Fibroblast of lung (primary cell): ENCODE data around the gene SKIL. TPM values are rescaled to one million over a fixed set of nuclear protein-coding genes. Genes with fewer than 3 reads are reported as not detected.

Source experiments
- DNase-seq, 2 donors: peaks; one replicate each; pipeline versions ENCODE4 v3.0.0 to v3.0.0-alpha.2; 2010; ENCODE audit warnings: low read depth in 2 of 2
- H2AFZ ChIP-seq: 2 replicates; pipeline ENCODE4 v1.5.1; 2012; ENCODE audit warnings: low read length, control low read depth, inconsistent platforms
- H3K27ac ChIP-seq: 2 replicates; pipeline ENCODE4 v1.5.1; 2011; ENCODE audit warnings: low read length, control low read depth; ENCODE audit not compliant: insufficient read depth
- H3K27me3 ChIP-seq: 2 replicates; pipeline ENCODE4 v1.5.1; 2011; ENCODE audit warnings: mild to moderate bottlenecking, low read length; ENCODE audit not compliant: control insufficient read depth, insufficient read depth
- H3K36me3 ChIP-seq: 2 replicates; pipeline ENCODE4 v1.5.1; 2011; ENCODE audit warnings: low read length; ENCODE audit not compliant: control insufficient read depth, insufficient read depth
- H3K4me1 ChIP-seq: 2 replicates; pipeline ENCODE4 v1.5.1; 2011; ENCODE audit warnings: low read length; ENCODE audit not compliant: control insufficient read depth, insufficient read depth; ENCODE audit errors: extremely low read depth
- H3K4me2 ChIP-seq: 2 replicates; pipeline ENCODE4 v1.5.1; 2011; ENCODE audit warnings: low read length, control low read depth; ENCODE audit not compliant: insufficient read depth; ENCODE audit errors: extremely low read depth
- H3K4me3 ChIP-seq, 4 experiments: fragments of 200-600 bp in 1 of 4; sonication (generic) in 1 of 4; replicated peaks in 1 of 4; 2 replicates each; pipeline ENCODE4 v1.5.1; 2011 to 2016; ENCODE audit warnings: low read length in 4 of 4, low read depth in 3 of 4, mild to moderate bottlenecking in 3 of 4, control low read depth in 2 of 4, inconsistent platforms in 1 of 4, mixed read lengths in 1 of 4; ENCODE audit not compliant: insufficient read depth in 1 of 4; ENCODE audit errors: control extremely low read depth in 1 of 4
- H3K79me2 ChIP-seq: 2 replicates; pipeline ENCODE4 v1.5.1; 2012; ENCODE audit warnings: mild to moderate bottlenecking, low read length, inconsistent platforms; ENCODE audit not compliant: control insufficient read depth, insufficient read depth
- H3K9ac ChIP-seq: 2 replicates; pipeline ENCODE4 v1.5.1; 2011; ENCODE audit warnings: mild to moderate bottlenecking, low read length, control low read depth; ENCODE audit not compliant: insufficient read depth
- H3K9me3 ChIP-seq: 2 replicates; pipeline ENCODE4 v1.5.1; 2012; ENCODE audit warnings: low read depth, low read length; ENCODE audit not compliant: control insufficient read depth, insufficient read depth
- H4K20me1 ChIP-seq: 2 replicates; pipeline ENCODE4 v1.5.1; 2011; ENCODE audit warnings: low read length; ENCODE audit not compliant: control insufficient read depth, insufficient read depth; ENCODE audit errors: extremely low read depth
- EZH2 ChIP-seq: IDR thresholded peaks from 2 replicates; pipeline ENCODE4 v1.5.1; 2012; ENCODE audit warnings: low read length, control low read depth, mild to moderate bottlenecking; ENCODE audit errors: missing control alignments
- polyA plus RNA-seq, 2 donors: library from polyadenylated mRNA; depleted of rRNA in 1 of 2; stranded (reverse) in 1 of 2; unstranded in 1 of 2; fragments of >200 nt; gene quantifications; 2 replicates each; pipeline ENCODE4 v1.2.1, GENCODE V29; 2011 to 2012; ENCODE audit warnings: missing spikeins in 1 of 2
- total RNA-seq: library from RNA; depleted of rRNA; stranded (reverse); fragments of >200 nt; gene quantifications from 2 replicates; pipeline ENCODE4 v1.2.1, GENCODE V29; 2014
- TF ChIP-seq, protein P1 (sequence below), 2 donors: IDR thresholded peaks in 1 of 2; conservative IDR thresholded peaks in 1 of 2; 1 replicate in 1 of 2; 2 replicates in 1 of 2; pipeline ENCODE4 v1.5.1; 2011 to 2012; ENCODE audit warnings: low read length in 2 of 2, control low read depth in 1 of 2, inconsistent platforms in 1 of 2, low read depth in 1 of 2, mild to moderate bottlenecking in 1 of 2

SKIL gene
- total and polyA plus RNA-seq, 2 donors (not counting 1 experiment from before 2014, with no cell fraction given): 15.3 to 33.4 TPM

DNA sequence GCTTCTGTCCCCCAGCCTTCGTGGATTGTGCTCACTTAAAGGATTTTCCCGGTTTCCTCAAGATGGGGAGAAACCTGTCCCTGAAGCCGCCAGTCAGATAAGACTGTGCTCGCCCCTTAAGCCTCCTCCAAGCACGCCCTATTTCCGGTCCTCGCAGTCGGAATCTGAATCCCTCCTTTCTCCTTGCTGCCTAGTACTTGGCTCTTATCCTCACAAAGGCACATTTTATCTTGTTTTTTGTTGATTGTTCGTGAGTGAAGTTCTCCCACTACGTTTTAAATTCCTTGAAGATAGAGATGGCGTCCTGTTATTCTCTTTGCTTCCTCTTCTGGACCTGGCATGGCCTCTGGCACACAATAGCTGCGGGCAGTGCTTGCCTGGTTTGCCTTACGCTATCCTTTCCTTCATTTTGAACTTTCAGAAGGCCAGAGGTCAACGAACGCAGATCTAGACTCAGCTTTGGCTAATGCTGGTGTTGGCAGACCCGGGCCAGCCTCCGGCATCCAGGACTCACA is 62.8 kb downstream of the SKIL start:
- Histone ChIP-seq H3K27ac (peak overlapping the region; percentile 79), H2AFZ (no peak overlapping the region), H3K9ac (peak overlapping the region; percentile 68)

DNA sequence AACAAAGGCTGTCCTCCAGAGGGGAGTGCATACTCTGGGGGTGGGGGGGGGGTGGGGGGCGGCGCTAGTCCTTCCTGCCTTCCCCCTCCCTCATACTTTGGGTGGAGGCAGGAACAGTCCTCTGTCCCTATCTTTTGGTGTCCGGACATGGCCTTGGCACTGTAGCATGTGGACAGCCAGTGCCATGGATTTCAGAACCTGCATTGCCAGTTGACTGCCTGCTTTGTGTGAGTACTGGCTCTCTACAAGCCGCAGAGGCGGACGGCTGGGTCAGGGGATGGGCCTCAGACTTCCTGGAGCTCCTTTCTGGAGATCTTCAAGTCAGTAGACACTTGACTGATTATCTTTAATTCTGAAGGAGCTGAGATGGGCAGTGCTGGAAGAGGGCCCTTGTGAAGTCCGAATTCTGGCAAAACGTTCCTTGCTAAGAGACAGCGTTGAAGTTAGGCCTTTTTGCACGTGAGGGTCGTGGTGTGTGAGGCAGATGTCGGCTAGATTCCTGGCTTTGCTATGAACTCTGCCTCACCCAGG is 63.7 kb downstream of the SKIL start:
- Histone ChIP-seq H3K4me2 (peak overlapping the region; percentile 94), H3K9me3 (no peaks in the 10 kb centered on the region), H4K20me1 (no peaks in the 10 kb centered on the region), H3K27me3 (no peaks in the 10 kb centered on the region), H3K4me1 (peaks cover 2% of the 10 kb centered on the region), H3K9ac (peak overlapping the region; percentile 39), H3K27ac (peak overlapping the region; percentile 49), H2AFZ (peak overlapping the region; percentile 37), H3K79me2 (peaks cover 77% of the 10 kb centered on the region), H3K36me3 (peaks cover 14% of the 10 kb centered on the region), H3K4me3 (peak overlapping the region; percentile 54 to 79 (median 78))
- DNase-seq: peak; percentile 50
- TF ChIP-seq EZH2: no peak
- TF ChIP-seq, protein P1, sequence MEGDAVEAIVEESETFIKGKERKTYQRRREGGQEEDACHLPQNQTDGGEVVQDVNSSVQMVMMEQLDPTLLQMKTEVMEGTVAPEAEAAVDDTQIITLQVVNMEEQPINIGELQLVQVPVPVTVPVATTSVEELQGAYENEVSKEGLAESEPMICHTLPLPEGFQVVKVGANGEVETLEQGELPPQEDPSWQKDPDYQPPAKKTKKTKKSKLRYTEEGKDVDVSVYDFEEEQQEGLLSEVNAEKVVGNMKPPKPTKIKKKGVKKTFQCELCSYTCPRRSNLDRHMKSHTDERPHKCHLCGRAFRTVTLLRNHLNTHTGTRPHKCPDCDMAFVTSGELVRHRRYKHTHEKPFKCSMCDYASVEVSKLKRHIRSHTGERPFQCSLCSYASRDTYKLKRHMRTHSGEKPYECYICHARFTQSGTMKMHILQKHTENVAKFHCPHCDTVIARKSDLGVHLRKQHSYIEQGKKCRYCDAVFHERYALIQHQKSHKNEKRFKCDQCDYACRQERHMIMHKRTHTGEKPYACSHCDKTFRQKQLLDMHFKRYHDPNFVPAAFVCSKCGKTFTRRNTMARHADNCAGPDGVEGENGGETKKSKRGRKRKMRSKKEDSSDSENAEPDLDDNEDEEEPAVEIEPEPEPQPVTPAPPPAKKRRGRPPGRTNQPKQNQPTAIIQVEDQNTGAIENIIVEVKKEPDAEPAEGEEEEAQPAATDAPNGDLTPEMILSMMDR (conservative IDR thresholded peaks at IDR 0.05 in 1 of 2, IDR thresholded peaks at IDR 0.05 in 1 of 2; ENCODE audit: low read depth in 1 of 2, low read length in 2 of 2): no peak

More for the DNA sequence above, 62.8 kb downstream of the SKIL start:
- peaks cover 2% of the 10 kb centered on the region for H3K4me1 ChIP-seq
- peak overlapping the region; percentile 77 to 85 (median 79) for H3K4me3 ChIP-seq
- peaks cover 69% of the 10 kb centered on the region for H3K79me2 ChIP-seq
- H3K9me3 ChIP-seq: no peaks in the 10 kb centered on the region
- H3K4me2 ChIP-seq: peak overlapping the region; percentile 94
- TF ChIP-seq EZH2: no peak
- TF ChIP-seq, protein P1 (conservative IDR thresholded peaks at IDR 0.05 in 1 of 2, IDR thresholded peaks at IDR 0.05 in 1 of 2; ENCODE audit: low read depth in 1 of 2, low read length in 2 of 2): no peak
- DNase-seq: peak; percentile 48 to 54
- peaks cover 9% of the 10 kb centered on the region for H3K36me3 ChIP-seq
- H3K27me3 ChIP-seq: no peaks in the 10 kb centered on the region
- no peaks in the 10 kb centered on the region for H4K20me1 ChIP-seq

DNA sequence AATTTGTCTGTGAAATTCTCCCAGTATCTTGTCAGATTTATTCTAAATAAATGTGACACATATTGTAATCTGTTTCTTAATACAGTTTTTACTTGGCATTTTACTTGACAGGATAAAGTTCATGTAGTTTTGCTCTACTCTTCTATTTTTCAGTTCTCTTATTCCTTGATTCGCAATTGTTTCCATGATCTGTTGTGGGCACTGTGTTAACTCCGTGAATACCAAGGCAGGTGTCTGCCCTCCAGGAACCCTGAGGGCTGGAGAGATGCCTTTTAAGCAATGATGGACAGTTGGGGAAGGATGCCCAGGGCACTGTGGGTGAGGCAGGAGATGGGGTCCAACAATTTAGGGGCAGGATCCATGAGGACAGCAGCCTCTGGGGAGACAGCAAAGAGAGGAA is 64.2 kb downstream of the SKIL start:
- Histone ChIP-seq H3K4me3 (peak overlapping the region; percentile 54 to 79 (median 78)), H3K36me3 (peaks cover 15% of the 10 kb centered on the region), H2AFZ (no peak overlapping the region), H3K27me3 (no peaks in the 10 kb centered on the region), H3K4me1 (peaks cover 5% of the 10 kb centered on the region), H3K27ac (no peak overlapping the region), H3K9ac (no peak overlapping the region), H3K79me2 (peaks cover 82% of the 10 kb centered on the region), H3K9me3 (no peaks in the 10 kb centered on the region), H3K4me2 (peak overlapping the region; percentile 94), H4K20me1 (no peaks in the 10 kb centered on the region)
- TF ChIP-seq, protein P1 (conservative IDR thresholded peaks at IDR 0.05 in 1 of 2, IDR thresholded peaks at IDR 0.05 in 1 of 2; ENCODE audit: low read depth in 1 of 2, low read length in 2 of 2): no peak
- no peak for DNase-seq
